Ramos (cell line): ENCODE measurements around the gene TCTN1.

Experiments used
- in situ Hi-C: fragments of 300-500 bp; cut with MboI; formaldehyde crosslinking; loops from one replicate; pipeline ENCODE4 v1.14.3; 2022; ENCODE audit warnings: low sequenced_read_pairs; ENCODE audit not compliant: unreplicated experiment

TCTN1 gene

DNA sequence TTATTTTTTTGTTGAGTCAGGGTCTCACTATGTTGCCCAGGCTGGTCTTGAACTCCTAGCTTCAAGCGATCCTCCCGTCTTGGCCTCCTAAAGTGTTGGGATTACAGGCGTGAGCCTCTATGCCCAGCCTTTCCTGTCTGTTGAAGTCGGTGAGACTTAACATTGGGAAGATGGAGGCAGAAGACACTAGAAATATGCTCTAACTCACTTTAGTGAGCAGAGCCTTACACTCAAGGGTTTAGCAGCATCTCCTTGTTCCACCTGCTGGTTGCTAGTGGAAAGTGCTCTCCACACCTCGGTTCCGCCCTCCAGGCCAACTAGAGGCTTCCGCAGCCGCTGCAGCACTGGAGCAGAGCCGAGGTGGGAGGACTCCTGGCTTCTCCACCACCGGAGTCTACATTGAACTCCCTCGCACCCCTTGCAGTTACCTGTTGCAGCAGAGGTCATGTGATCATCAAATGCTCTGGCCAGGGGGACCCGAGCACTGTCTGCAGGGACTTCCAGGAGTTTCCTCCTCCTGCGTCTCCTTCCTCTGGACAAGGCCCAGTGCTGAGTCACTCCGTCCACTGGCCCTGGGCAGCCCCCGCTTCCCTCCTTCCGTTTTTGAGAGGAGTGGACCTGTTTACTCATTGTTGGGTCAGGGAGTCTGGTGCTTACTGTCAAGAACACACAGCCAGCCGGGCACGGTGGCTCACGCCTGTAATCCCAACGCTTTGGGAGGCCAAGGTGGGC is 84.4 kb downstream of the TCTN1 start:
- in situ Hi-C loops: no loop called here
